Measurements from ENCODE around the gene FABP2. TPM values are rescaled to one million over a fixed set of nuclear protein-coding genes. Genes with fewer than 3 reads are reported as not detected.
"Not testable (repeated sequence)": the region's sequence is repeated elsewhere in the genome, so short reads cannot be mapped to it uniquely, and the experiment has no call there.

The FABP2 gene
- total RNA-seq, 2 experiments from 2014 or later, result not detected

GRCh38 chr4:119284876-119285780, 36.8 kb downstream of the FABP2 start:
- H3K36me3 Mint-ChIP-seq (ENCODE audit: low read depth), result peaks cover 11% of the 10 kb centered on the region
- ChIA-PET CTCF (no interaction called here), POLR2A (no interaction called here)
- peaks cover 31% of the 10 kb centered on the region for H3K4me1 Mint-ChIP-seq (ENCODE audit: low read depth)
- DNase-seq (no peak), ATAC-seq (peak; percentile 45)
- H3K27me3 Mint-ChIP-seq, result no peaks in the 10 kb centered on the region
- intact Hi-C loops (cut with micrococcal nuclease), result loop anchor here (2.0 to 5.0 kb wide), 2 partner anchors 73 to 242 kb away; partner anchors contain the start of gene USP53
- peak overlapping the region; percentile 66 for H3K4me3 Mint-ChIP-seq
- no peak for TF ChIP-seq CTCF (IDR thresholded peaks at IDR 0.05)
- H3K9me3 Mint-ChIP-seq, result no peaks in the 10 kb centered on the region
- H3K27ac Mint-ChIP-seq, result peak overlapping the region; percentile 81

- Mint-ChIP-seq H3K36me3 (ENCODE audit: low read depth) (peaks cover 17% of the 10 kb centered on the region), H3K9me3 (no peaks in the 10 kb centered on the region), H3K4me3 (no peak overlapping the region), H3K4me1 (ENCODE audit: low read depth) (peaks cover 31% of the 10 kb centered on the region), H3K27ac (peak overlapping the region; percentile 17), H3K27me3 (no peaks in the 10 kb centered on the region)
- CTCF ChIA-PET, result no interaction called here
- POLR2A ChIA-PET, result no interaction called here
- TF ChIP-seq CTCF (IDR thresholded peaks at IDR 0.05), result no peak
- DNase-seq (no peak), ATAC-seq (no peak)
- intact Hi-C loops (cut with micrococcal nuclease), result no loop called here
Measured at GRCh38 chr4:119281393-119281792, 40.5 kb downstream of the FABP2 start.

GRCh38 chr4:119279945-119280344, 42.0 kb downstream of the FABP2 start:
- H3K27me3 Mint-ChIP-seq; H3K27ac Mint-ChIP-seq; POLR2A ChIA-PET; ATAC-seq; CTCF ChIA-PET; H3K9me3 Mint-ChIP-seq; H3K4me3 Mint-ChIP-seq; intact Hi-C loops (cut with micrococcal nuclease); DNase-seq: not testable (repeated sequence)
- Mint-ChIP-seq H3K4me1 (ENCODE audit: low read depth) (peaks cover 27% of the 10 kb centered on the region), H3K36me3 (ENCODE audit: low read depth) (peaks cover 19% of the 10 kb centered on the region)

- not testable (repeated sequence) for DNase-seq, H3K4me3 Mint-ChIP-seq
Measured at GRCh38 chr4:119279541-119279940, 42.4 kb downstream of the FABP2 start.

GRCh38 chr4:119271361-119272085, 50.4 kb downstream of the FABP2 start:
- H3K36me3 Mint-ChIP-seq (ENCODE audit: low read depth), result peaks cover 40% of the 10 kb centered on the region
- H3K4me1 Mint-ChIP-seq (ENCODE audit: low read depth), result peaks cover 4% of the 10 kb centered on the region
- H3K27me3 Mint-ChIP-seq, result no peaks in the 10 kb centered on the region
- DNase-seq (no peak), ATAC-seq (no peak)
- peaks cover 3% of the 10 kb centered on the region for H3K9me3 Mint-ChIP-seq
- TF ChIP-seq CTCF (IDR thresholded peaks at IDR 0.05), result no peak
- POLR2A ChIA-PET, result interaction anchor here (0.6 to 1.5 kb wide), 3 partner anchors 12 to 62 kb away, joined by 3 read pairs; no protein-coding TSS in a partner anchor
- no peak overlapping the region for H3K27ac Mint-ChIP-seq
- CTCF ChIA-PET, result interaction anchor here (1.3 kb wide), 1 partner anchor 11 kb away, joined by 3 read pairs; no protein-coding TSS in a partner anchor
- intact Hi-C loops (cut with micrococcal nuclease), result no loop called here
- no peak overlapping the region for H3K4me3 Mint-ChIP-seq

More at GRCh38 chr4:119279541-119279940, 42.4 kb downstream of the FABP2 start:
- intact Hi-C loops (cut with micrococcal nuclease); ATAC-seq; H3K9me3 Mint-ChIP-seq; POLR2A ChIA-PET; CTCF ChIA-PET; H3K27me3 Mint-ChIP-seq; H3K27ac Mint-ChIP-seq: not testable (repeated sequence)
- peaks cover 24% of the 10 kb centered on the region for H3K4me1 Mint-ChIP-seq (ENCODE audit: low read depth)
- peaks cover 18% of the 10 kb centered on the region for H3K36me3 Mint-ChIP-seq (ENCODE audit: low read depth)
